SK-N-DZ (cell line): ENCODE measurements around the gene ATXN1. TPM values are rescaled to one million over a fixed set of nuclear protein-coding genes. Genes with fewer than 3 reads are reported as not detected.
"Not testable (repeated sequence)": the region's sequence is repeated elsewhere in the genome, so short reads cannot be mapped to it uniquely, and the experiment has no call there.

Experiments used
- DNase-seq: peaks from one replicate; pipeline ENCODE4 v3.0.0-alpha.2; 2015; ENCODE audit warnings: low spot score
- polyA plus RNA-seq, 2 experiments: library from polyadenylated mRNA; depleted of rRNA; stranded (reverse); fragments of >200 nt; gene quantifications; 2 replicates each; pipeline ENCODE4 v1.2.3, GENCODE V29; 2014

The ATXN1 gene
- polyA plus RNA-seq (2014; cell fraction: cytosol; rRNA removed) = 3.0 and 4.4 TPM in 2 replicates
- 2.3 and 6.3 TPM in 2 replicates for polyA plus RNA-seq (2014; cell fraction: nucleus; rRNA removed)

DNA sequence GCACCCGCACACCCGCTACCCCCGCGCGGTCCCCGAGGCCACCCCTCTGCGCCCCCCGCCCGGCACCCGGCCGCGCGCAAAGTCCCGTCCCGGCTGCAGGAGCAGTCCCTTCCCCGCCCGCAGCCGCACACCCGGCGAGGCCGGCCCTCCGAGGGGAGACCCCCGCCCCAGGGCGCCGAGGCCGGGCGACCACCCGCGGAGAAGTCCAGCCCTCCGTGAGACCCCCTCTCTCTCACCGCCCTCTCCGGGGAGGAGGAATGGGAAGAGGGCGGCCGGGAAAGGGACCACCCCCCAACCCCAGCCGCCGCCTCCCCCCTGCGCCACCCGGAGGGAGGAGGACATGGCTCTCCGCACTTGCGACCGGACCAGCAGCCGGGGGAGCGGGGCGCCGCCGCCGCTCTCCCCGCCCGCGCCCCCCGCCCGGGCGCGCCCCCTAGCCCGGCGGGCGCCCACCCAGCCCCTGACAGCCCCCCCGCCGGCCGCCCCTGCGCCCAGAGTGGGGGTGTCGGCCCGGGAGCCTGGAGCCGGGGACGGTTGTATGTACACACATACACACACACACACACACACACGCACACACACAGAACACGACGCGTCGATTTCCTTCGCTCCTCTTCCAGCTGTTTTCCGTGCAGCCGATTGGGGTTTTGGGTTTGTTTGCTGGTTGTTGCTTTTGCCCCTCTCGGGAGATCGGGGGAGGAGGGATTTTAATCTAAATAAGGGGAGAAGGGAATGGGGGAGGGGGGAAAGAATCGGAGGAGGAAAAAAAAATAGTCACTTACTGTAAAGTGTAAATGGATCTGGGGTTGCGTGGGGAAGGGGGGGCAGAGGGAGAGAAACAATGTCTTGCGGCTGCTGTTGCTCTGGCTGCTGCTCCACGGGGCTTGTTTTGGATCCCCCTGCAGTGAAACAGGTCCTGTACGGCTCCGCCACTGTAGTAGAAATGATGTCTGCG is at the start of gene ATXN1:
TSS of gene ATXN1 (minus strand) at position 945 of the 955 bp plus-strand sequence.
- peak; percentile 50 for DNase-seq

DNA sequence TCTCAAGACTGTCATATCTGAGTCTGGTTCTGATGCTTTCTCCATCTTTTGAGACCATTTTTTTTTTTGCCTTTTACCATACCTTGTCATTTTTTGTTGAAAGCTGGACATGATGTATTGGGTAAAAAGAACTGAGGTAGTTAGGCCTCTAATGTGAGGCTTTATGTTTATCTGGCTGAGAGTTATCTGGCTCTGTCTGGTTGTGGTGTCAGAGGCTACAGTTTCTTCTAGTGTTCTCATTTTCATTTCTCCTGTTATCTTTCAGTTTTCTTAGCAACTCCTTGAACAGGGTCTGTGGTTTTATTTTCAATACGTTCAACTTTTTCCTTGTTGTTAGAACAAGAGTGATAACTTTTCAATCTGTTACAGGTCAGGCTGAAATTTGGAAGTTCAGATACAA is 49.2 kb upstream of the ATXN1 start:
- DNase-seq = no peak

DNA sequence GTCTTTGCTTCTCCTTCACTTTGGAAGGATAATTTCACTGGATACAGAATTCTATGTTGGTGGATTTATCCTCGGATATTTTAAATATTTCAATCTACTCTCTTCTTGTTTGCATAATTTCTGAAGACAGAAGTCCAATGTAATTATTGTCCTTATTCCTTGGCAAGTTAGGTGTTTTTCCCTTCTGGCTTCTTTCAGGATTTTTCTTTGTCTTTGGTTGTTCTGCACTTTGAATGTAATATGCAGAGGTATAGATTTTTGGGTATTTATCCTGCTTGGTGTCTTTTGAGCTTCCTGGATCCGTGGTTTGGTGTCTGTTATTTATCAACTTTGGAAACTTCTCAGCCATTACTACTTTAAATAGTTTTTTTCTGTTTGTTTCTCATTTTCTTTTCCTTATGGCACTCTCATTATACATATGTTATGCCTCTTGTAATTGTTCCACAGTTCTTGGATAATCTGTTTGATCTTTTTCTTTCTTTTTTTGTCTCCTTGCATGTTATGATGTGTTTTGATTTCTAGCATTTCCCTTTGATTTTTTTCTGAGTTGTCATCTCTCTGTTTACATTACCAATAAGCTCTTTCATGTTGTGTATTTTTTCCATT is 48.6 kb upstream of the ATXN1 start:
- DNase-seq = no peak

DNA sequence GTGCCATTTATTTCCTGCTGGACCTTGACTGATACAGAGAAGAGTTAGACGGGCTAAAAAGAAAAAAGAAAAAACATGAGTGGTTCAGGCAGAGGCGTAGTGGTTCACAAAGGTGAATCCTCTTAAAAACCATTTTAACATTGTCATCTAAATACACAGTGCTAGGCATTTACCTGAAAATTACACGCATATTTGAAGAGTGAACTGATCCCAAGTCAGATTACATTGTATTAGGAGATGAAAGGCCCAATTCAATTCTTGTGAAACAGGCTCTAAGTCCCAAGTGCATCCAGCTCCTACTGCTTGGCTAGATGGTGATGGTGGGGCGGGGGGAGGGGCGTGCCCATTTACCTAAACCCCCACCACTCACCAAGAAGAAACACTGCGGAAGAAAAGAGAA is 46.7 kb upstream of the ATXN1 start:
- DNase-seq = no peak

DNA sequence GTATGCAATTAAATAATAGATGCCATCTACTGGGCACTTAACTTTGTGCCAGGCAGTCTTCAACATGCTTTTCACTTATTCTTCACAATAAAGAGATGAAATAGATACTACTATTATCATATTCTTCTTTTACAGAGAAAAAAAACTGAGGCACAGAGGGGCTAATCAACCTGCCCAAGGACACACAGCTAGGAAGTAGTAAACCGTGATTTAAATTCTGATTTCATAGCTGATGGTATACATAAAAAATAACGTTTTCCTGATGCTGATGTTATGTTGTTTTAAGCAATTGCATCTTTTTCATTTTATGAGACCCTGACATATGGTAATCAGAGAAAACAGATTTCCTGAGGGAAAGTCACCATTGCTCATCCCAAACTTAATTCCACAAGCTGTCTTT is 45.1 kb upstream of the ATXN1 start:
- no peak for DNase-seq

DNA sequence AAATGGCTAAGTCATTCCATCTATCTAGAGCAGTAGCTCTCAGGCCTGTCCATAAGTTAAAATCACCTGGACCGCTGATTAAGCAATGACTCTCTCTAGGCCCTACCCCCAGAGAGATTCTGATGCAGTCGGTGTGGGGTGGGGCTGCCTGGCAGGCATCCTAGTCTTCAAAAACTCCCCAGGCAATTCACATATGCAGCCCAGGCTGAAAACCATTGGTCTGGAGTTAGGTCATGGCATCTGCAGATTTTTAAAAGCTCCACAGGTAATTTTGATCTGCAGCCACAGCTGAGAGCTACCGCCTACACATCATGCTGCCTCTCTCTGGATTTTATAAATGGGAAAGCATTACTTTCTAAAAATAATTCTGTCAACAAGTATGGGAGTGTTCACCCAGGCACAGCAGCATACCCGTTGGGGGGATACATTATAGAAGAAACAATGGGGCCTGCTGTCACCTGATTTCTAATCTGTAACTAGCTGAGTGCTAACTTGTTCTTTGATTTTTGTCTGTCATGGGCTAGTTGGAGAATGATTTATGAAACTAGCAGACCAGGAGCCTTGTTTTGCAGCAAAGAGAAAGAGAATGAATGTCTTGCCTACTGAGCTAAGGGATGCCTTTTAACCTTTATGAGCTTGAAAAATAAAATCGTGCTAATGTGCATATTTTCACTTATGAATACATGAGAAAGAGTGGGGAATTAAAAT is 44.1 kb upstream of the ATXN1 start:
- no peak for DNase-seq

DNA sequence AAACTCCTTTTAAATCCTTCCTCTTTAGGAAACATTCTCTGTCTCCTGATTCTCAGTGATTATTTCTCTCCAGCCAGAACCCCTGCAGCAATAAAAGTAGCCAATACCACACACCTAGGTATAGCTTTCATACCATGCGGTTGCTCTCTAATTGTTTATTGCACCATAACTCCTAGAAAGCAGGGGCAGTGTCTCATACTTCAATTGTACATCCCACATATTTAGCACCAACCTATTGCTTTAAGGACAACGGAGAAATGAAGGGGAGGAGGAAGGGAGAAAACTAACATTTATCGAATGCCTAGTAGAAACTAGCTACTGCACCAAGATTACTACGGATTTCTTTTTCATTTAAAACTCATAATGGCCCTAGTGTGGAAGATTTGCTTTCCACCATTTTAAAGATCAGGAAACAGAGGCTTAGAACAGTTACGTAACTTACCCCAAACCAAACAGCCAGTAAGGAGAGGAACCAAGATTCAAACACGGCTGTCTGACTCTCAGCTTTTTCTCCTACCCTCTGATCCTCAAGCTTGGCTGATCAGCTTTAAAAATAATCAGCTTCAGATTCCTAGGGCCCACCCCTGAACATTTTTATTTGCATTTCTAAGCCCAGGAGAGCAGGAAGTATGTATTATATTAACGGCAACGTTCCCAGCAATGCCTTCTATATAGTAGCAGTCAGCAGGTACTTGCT is 43.4 kb upstream of the ATXN1 start:
- DNase-seq = peak; percentile 37

DNA sequence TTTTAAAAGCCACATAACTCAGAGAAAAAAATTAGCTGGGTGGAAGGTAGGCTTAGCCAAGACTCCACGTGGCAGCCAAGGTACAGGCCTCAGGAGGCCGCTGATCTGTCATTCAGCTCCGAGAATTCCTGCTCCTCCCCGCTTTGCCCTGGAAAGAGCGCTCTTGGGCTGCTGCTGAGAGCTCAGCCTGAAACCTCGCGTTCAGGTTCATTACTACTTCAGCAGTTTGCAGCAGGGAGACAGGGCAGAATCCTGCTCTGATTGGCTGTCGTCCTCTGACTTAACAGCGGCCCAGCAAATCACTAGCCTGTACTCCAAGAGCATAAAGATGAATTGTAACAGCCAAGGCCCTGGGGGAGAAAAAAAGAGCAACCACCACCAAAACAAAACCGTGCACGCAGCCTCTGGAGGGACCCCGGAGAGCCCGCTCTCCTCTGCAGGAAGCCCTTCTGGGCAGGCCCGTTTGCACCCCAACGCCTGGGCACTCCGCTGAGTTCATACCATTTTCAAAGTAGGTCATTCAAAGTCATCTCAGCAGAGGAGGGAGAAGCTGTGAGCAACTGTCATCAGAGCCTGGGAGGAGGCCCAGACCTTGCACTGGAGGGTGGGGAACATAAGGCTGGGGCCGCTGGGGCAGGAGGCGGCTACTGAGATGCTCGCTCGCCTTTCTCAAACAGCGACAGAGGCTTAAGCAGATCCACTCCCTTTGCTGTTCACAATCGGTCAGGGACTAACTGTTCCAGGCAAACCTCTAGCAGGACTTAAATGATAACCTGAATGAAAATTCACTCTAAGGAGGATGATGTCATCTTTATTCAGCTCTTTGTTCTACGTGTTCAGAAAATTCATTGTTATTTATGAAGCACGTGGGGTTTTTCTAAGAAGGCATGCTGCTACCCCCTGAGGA is 42.3 kb upstream of the ATXN1 start:
- DNase-seq = peak; percentile 99

DNA sequence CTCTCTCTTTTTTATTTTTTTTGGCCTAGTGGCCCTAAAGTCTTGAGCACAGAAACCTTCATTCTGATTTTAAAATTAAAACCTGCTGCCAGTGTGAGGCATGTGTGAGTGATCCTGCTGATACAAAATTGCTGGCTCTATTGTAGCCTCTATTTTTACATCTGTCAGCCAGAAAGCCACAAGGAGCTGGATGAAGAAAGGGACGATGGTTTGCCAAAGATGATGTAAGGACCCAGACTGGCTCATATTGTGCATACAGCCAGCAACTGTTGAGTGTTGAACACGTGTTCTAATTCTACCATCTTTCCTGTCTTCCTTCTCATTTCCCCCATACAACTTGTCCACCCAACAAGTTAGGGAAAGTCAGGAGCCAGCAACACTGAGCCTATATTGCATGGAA is 40.8 kb upstream of the ATXN1 start:
- no peak for DNase-seq

DNA sequence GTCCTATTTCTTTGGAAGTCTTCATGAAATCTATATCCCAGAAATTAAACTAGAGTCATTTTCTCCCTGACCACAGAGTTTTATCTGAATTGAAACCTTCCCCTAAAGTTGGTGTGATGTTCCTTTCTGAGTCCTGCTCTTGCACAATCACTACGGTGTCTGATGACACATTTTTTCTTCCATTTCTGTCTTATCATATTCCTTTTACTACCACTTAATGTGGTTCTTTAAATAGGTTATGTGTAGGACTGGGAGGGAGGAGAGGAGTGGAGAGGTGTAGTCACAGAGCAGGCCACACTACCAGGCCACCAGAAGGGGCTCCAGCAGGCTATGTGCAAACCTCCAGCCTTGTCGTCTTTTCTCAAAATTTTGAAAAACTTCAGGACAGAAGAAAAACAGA is 39.7 kb upstream of the ATXN1 start:
- no peak for DNase-seq

DNA sequence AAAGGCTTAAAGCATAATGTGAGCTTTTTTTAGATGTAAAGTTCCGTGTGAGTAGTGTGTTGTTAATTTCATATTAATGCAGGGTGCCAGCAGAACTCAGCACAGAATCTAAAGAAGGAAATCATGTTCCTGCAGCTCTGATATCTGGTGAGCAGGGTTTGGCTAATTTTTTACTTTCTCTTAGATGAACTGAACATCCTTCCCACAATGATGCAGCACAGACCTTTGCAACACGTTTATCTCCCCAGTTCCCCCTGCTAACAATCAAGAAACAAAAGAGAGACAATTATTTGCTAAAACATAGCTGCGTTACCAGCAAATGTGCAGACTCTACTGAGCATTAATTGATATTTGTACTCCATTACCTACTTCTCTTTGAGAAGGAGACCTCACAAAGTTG is 39.1 kb upstream of the ATXN1 start:
- DNase-seq = no peak

DNA sequence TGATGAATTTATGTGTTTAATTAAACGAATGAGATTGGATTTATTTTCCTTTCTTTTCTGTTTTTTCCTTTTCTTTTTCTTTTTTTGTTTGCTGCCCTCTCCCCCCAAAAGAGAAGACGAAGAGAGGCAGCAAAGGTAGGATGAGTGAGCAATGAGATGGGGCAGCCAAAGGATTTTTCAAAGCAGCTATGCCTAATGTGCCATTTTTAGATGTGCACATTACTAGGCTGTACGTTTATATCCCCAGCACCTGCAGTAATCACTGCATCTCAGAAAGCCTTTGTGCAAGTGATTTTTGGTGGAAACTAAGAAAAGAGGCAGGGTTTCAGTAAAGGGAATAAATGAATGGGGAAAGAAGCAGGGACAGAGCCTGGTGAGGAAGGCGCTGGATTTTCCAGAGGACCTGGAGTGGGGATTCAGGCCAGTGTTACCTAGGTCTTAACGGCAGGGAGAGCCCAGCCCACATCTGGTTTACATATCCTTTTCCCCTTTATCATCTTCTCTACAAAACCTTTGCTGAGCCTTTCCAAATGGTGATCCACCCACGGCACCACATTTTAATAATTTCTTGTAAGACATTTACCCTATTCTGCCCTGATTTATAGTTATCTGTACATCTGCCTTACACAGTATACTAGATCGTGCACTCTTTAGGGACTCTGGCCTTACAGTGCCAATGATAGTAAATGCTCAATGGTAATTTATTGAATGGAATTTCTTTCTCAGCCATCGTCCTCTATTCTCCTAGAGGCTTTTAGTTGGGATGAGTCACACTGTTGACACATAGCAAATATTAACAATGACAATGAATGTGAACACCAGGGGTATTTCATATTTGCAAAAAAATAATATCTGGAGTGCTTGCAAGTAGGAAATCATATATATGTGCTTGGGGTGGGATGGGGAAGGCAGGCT is 38.3 kb upstream of the ATXN1 start:
- DNase-seq = peak; percentile 13

DNA sequence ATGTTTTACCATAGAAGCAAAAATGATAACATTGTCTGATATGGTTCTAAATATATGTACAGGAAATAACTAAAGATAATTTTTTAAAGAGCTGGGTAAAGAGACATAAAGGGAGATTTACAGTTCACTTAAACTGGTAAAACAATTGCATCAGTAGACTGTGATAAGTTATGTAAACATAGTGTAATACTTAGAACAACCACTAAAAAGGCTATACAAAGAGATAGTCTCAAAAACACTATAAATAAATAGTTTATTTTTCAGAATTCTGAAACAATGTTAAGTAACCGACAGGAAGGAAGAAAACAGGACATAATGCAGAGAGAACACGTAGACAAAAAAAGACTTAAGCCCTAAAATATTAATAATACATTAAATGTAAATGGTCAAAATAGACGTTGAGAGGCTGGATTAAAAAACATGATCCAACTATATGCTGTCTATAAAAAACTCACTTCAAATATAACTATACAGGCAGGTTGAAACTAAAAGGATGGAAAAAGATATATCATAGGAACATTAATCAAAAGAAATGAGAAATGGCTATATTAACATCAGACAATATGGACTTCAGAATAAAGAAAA is 32.7 kb upstream of the ATXN1 start:
- no peak for DNase-seq

DNA sequence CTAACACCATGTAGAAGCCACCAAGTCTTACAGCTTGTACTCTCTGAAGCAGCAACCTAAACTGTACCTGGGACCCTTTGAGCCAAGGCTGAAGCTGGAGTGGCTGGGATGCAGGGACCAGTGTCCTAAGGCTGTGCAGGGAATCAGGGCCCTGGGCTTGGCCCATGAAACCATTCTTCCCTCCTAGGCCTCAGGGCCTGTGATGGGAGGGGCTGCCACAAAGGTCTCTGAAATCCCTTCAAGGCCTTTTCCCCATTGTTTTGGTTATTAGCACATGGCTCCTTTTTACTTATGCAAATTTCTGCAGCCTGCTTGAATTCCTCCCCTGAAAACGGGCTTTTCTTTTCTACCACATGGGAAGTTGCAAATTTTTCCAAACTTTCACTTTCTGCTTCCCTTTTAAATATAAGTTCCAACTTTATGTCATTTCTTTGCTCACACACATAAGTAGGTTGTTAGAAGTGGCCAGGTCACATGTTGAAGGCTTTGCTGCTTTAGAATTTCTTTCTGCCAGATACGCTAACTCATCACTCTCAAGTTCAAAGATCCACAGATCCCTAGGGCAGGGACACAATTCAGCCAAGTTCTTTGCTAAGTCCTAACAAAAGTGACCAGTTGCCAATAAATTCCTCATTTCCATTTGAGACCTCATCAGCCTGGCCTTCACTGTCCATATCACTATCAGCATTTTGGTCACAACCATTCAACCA is 28.2 kb upstream of the ATXN1 start:
- no peak for DNase-seq

DNA sequence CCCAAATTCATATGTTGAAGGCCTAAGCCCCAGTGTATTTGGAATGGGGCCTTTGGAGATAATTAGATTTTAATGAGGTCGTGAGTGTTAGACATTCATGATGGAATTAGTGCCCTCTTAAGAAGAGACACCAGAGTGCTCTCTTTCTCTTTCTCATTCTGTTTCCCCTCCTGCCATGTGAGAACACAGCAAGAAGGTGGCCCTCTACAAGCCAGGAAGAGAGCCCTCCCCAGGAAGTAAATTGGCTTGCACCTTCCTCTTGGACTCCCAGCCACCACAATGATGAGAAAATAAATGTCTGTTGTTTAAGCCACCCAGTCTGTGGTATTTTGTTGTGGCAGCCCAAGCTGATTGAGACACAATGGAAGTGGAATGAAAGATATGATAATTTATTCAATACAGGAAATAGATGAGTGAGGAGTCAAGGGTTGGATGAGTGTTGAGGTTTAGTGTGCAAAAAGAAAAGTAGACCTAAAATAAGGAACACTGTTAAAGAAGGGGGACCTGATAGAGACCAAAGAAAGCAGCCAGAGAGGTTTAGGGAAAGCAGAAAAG is 25.9 kb upstream of the ATXN1 start:
- no peak for DNase-seq

DNA sequence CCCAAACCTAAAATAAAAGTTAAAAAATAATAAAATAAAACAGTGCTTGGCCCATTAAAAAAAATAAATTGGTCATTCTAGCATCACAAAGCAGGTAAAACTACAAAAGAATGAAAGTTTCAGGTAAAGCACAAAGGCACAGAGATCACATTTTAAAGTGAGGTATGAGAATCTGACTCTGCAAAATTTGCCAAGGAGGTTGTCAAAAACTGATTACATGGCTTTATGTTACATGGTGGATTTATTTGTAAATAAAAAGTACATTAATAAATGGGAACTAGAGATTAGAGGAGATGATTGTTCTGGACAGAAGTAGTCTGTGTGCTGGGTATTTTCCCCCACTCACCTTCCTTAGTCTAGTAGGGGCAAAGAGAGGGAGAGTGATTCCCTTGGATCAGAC is 24.2 kb upstream of the ATXN1 start:
- no peak for DNase-seq

DNA sequence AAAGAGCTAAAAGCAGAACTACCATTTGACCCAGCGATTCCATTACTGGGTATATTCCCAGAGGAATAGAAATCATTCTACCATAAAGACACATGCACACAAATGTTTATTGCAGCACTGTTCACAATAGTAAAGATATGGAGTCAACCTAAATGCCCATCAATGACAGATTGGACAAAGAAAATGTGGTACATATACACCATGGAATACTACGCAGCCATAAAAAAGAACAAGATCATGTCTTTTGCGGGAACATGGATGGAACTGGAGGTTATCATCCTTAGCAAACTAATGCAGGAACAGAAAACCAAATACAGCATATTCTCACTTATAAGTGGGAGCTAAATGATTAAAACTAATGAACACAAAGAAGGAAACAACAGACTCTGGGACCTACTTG is 23.7 kb upstream of the ATXN1 start:
- DNase-seq = not testable (repeated sequence)

DNA sequence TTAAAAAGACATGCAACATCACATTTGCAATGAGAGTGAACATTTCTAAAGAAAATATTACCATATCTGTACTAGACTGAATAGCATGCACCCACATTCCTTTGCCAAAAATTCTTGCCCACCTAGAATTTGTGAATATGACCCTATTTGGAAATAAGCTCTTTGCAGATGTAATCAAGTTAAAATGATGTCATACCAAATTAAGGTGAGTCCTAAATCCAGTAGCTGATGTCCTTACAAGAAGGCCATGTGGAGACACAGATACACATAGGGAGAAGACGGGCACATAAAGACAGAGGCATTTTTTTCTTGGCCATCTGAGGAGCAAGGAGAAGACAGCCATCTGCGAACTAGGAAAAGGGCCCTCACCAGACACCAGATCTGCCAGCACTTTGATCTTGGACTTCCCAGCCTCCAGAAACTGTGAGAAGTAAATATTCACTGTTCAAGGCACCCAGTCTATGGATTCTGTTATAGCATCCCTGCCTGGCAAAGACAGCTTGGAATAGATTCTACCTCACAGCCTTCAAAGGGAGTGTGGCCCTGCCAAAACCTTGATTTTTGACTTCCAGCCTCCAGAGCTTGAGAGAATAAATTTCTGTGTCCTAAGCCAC is 22.8 kb upstream of the ATXN1 start:
- DNase-seq = no peak
